Mammary epithelial cell (primary cell): ENCODE results near the gene WNT9A.

Experiments
- CTCF ChIP-seq, 2 donors: IDR thresholded peaks in 1 of 2; conservative IDR thresholded peaks in 1 of 2; 2 replicates each; pipeline ENCODE4 v1.5.1; 2011 to 2012; ENCODE audit warnings: inconsistent platforms in 2 of 2, low read length in 2 of 2, mild to moderate bottlenecking in 2 of 2, control low read depth in 1 of 2, low read depth in 1 of 2; ENCODE audit not compliant: insufficient read depth in 1 of 2; ENCODE audit errors: extremely low read depth in 1 of 2
- EZH2 ChIP-seq: IDR thresholded peaks from 2 replicates; pipeline ENCODE4 v1.6.1; 2012; ENCODE audit warnings: low read length, inconsistent platforms, borderline replicate concordance

GRCh38 chr1:227899141-227899819 is 48.5 kb downstream of the WNT9A start:
- TF ChIP-seq EZH2 (no peak), CTCF (conservative IDR thresholded peaks at IDR 0.05 in 1 of 2, IDR thresholded peaks at IDR 0.05 in 1 of 2; ENCODE audit: extremely low read depth in 1 of 2, insufficient read depth in 1 of 2, low read depth in 1 of 2, low read length in 2 of 2) (no peak)
